Right atrium auricular region (tissue), 2 donors: ENCODE results near the gene SH2D6. TPM values are rescaled to one million over a fixed set of nuclear protein-coding genes. Genes with fewer than 3 reads are reported as not detected.
"Not testable (repeated sequence)": the region's sequence is repeated elsewhere in the genome, so short reads cannot be mapped to it uniquely, and the experiment has no call there.

Source experiments
- DNase-seq: peaks from one replicate; pipeline ENCODE4 v3.0.0-alpha.2; 2019; ENCODE audit warnings: low spot score
- H3K27ac ChIP-seq, 2 donors: fragments of 200-600 bp; sonication (generic); 1 replicate in 1 of 2; 2 replicates in 1 of 2; pipeline ENCODE4 v1.5.1; 2016 to 2019
- H3K27me3 ChIP-seq, 2 donors: fragments of 200-600 bp; sonication (generic); one replicate each; pipeline versions ENCODE4 v1.5.1 to v1.6.0; 2017 to 2019
- H3K36me3 ChIP-seq: fragments of 200-600 bp; sonication (generic); one replicate; pipeline ENCODE4 v1.5.1; 2016
- H3K4me1 ChIP-seq, 2 donors: fragments of 200-600 bp; sonication (generic); one replicate each; pipeline versions ENCODE4 v1.5.1 to v1.6.0; 2017 to 2019
- H3K4me3 ChIP-seq, 2 donors: fragments of 200-600 bp; sonication (generic); 1 replicate in 1 of 2; 2 replicates in 1 of 2; pipeline ENCODE4 v1.5.1; 2017 to 2019; ENCODE audit warnings: mild to moderate bottlenecking in 1 of 2, moderate library complexity in 1 of 2
- H3K9me3 ChIP-seq, 2 donors: fragments of 200-600 bp; sonication (generic); one replicate each; pipeline ENCODE4 v1.5.1; 2019
- CTCF ChIP-seq, 2 donors: fragments of 200-600 bp; sonication (generic); IDR thresholded peaks; one replicate each; pipeline ENCODE4 v1.5.1; 2019; ENCODE audit warnings: antibody characterized with exemption in 2 of 2
- total RNA-seq, 2 donors: library from RNA; depleted of rRNA; stranded (reverse); fragments of >200 nt; gene quantifications; one replicate each; pipeline ENCODE4 v1.1.0, GENCODE V29; 2016

SH2D6 gene
- total RNA-seq, 2 donors from 2014 or later = not detected

- Histone ChIP-seq H3K27ac (no peak overlapping the region), H3K9me3 (no peaks in the 10 kb centered on the region), H3K4me1 (no peaks in the 10 kb centered on the region), H3K36me3 (no peaks in the 10 kb centered on the region), H3K4me3 (no peak overlapping the region), H3K27me3 (no peaks in the 10 kb centered on the region)
- DNase-seq = no peak
- no peak for TF ChIP-seq CTCF (IDR thresholded peaks at IDR 0.05)
These were observed 63.6 kb downstream of the SH2D6 start for GRCh38 chr2:85481818-85482777.

DNA sequence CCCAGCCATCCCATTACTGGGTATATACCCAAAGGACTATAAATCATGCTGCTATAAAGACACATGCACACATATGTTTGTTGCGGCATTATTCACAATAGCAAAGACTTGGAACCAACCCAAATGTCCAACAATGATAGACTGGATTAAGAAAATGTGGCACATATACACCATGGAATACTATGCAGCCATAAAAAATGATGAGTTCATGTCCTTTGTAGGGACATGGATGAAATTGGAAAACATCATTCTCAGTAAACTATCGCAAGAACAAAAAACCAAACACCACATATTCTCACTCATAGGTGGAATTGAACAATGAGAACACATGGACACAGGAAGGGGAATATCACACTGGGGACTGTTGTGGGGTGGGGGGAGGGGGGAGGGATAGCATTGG is 66.1 kb downstream of the SH2D6 start:
- H3K9me3 ChIP-seq, DNase-seq, H3K27ac ChIP-seq, H3K4me3 ChIP-seq, H3K36me3 ChIP-seq, H3K4me1 ChIP-seq, H3K27me3 ChIP-seq: not testable (repeated sequence)

DNA sequence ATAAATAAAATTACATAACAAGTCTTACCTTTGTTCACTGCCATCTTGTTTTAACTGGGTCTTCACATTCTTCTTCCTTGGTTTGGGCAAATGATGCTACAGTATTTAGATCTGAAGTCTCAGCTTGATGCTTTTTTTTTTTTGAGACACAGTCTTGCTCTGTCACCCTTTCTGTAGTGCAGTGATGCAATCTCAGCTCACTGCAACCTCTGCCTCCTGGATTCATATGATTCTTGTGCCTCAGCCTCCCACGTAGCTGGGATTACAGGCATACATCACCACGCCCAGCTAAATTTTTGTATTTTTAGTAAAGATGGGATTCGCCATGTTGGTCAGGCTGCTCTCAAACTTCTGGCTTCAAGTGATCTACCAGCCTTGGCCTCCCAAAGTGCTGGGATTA is 67.3 kb downstream of the SH2D6 start:
- Histone ChIP-seq H3K4me1 (no peaks in the 10 kb centered on the region), H3K27ac (no peak overlapping the region), H3K36me3 (no peaks in the 10 kb centered on the region), H3K9me3 (no peaks in the 10 kb centered on the region), H3K4me3 (no peak overlapping the region), H3K27me3 (no peaks in the 10 kb centered on the region)
- TF ChIP-seq CTCF (IDR thresholded peaks at IDR 0.05) = no peak
- no peak for DNase-seq

Other genes with a start within 250 kb of the SH2D6 start
- gene TGOLN2, start 90.7 kb upstream of the SH2D6 start, total RNA-seq = 10 to 100 TPM; 89.3 to 99.5 TPM
- 10 to 100 TPM; 34.2 to 40.8 TPM for gene RETSAT, start 64.2 kb upstream of the SH2D6 start, total RNA-seq
- 10 to 100 TPM in 1 of 2 donors, 1 to 10 TPM in 1; 8.4 to 11.1 TPM for gene ELMOD3, start 63.9 kb upstream of the SH2D6 start, total RNA-seq
- 10 to 100 TPM in 1 of 2 donors, 1 to 10 TPM in 1; 8.7 to 43.4 TPM for gene CAPG, start 8.3 kb upstream of the SH2D6 start, total RNA-seq
- 100 to 1,000 TPM in 1 of 2 donors, 10 to 100 TPM in 1; 95.6 to 101 TPM for gene MAT2A, start 120.5 kb downstream of the SH2D6 start, total RNA-seq
- 10 to 100 TPM; 18.0 to 23.3 TPM for gene GGCX, start 142.8 kb downstream of the SH2D6 start, total RNA-seq
- 10 to 100 TPM; 11.9 to 26.1 TPM for gene VAMP8, start 158.9 kb downstream of the SH2D6 start, total RNA-seq
- gene VAMP5, start 165.7 kb downstream of the SH2D6 start, total RNA-seq = 10 to 100 TPM; 37.2 to 61.7 TPM
- gene RNF181, start 177.0 kb downstream of the SH2D6 start, total RNA-seq = 100 to 1,000 TPM; 109 to 194 TPM
- gene TMEM150A, start 184.0 kb downstream of the SH2D6 start, total RNA-seq = 10 to 100 TPM; 15.8 to 21.7 TPM
- gene C2orf68, start 193.4 kb downstream of the SH2D6 start, total RNA-seq = 10 to 100 TPM in 1 of 2 donors, 1 to 10 TPM in 1; 8.9 to 11.1 TPM
- 10 to 100 TPM; 35.0 to 78.2 TPM for gene USP39, start 197.5 kb downstream of the SH2D6 start, total RNA-seq
- under 1 TPM in 1 of 2 donors, not detected in 1; 0.15 TPM for gene SFTPB, start 249.5 kb downstream of the SH2D6 start, total RNA-seq